ENCODE results near the gene ZNF605. TPM values are rescaled to one million over a fixed set of nuclear protein-coding genes. Genes with fewer than 3 reads are reported as not detected.

ZNF605 gene
- total and polyA plus RNA-seq, 2 of the 8 experiments (the other 6 are each of a cell fraction or from before 2014, with no cell fraction given) = 3.6 to 20.3 TPM

- no peak for FAIRE-seq
- ChIA-PET POLR2A (ENCODE audit: partially characterized antibody) (no interaction called here), CTCF (ENCODE audit: partially characterized antibody) (no interaction called here)
- Histone ChIP-seq H2BK5ac (ENCODE audit: low read depth, low read length) (no peak overlapping the region), H3K23me2 (ENCODE audit: low read depth, low read length) (no peaks in the 10 kb centered on the region), H3K4me2 (ENCODE audit: insufficient read depth in 1 of 2, low read depth in 2 of 2, low read length in 2 of 2) (no peak overlapping the region), H3K27ac (ENCODE audit: low read depth, low read length) (no peak overlapping the region), H4K5ac (ENCODE audit: insufficient read length, low read depth, low read length) (no peak overlapping the region), H2AK5ac (ENCODE audit: low read depth, low read length) (no peak overlapping the region), H4K91ac (replicated peaks; ENCODE audit: insufficient read length, low read length) (no peak overlapping the region), H3K23ac (ENCODE audit: insufficient read length) (no peak overlapping the region), H3K79me2 (ENCODE audit: control insufficient read depth in 1 of 2, insufficient read depth in 2 of 2, low read length in 2 of 2) (no peaks in the 10 kb centered on the region), H2BK15ac (ENCODE audit: low read length) (no peak overlapping the region), H2BK120ac (replicated peaks; ENCODE audit: low read depth, low read length) (no peak overlapping the region), H2BK12ac (ENCODE audit: low read depth, low read length) (no peak overlapping the region), H4K20me1 (replicated peaks in 1 of 2; ENCODE audit: control insufficient read depth in 1 of 2, insufficient read depth in 2 of 2, low read length in 2 of 2) (no peaks in the 10 kb centered on the region), H3K27me3 (replicated peaks in 1 of 4; ENCODE audit: control insufficient read depth in 3 of 4, extremely low read depth in 1 of 4, insufficient read depth in 3 of 4, low read length in 3 of 4) (no peaks in the 10 kb centered on the region), H2BK20ac (ENCODE audit: low read length) (no peak overlapping the region), H3K79me1 (ENCODE audit: low read depth, low read length) (no peaks in the 10 kb centered on the region), H3K9me3 (ENCODE audit: insufficient read depth in 2 of 2, low read depth in 1 of 2, low read length in 1 of 2) (peaks cover 43 to 62% of the 10 kb centered on the region in 2 experiments), H3K4me3 (ENCODE audit: extremely low read depth in 1 of 4, insufficient read depth in 2 of 4, low read depth in 3 of 4, low read length in 4 of 4) (no peak overlapping the region), H3K36me3 (ENCODE audit: control insufficient read depth in 2 of 4, insufficient read depth in 4 of 4, low read length in 3 of 4) (peaks cover 4 to 21% (median 13%) of the 10 kb centered on the region in 4 experiments; a peak in 7 of 8 replicates), H3K4me1 (replicated peaks in 1 of 4; ENCODE audit: control insufficient read depth in 3 of 4, insufficient read depth in 4 of 4, low read length in 3 of 4) (no peaks in the 10 kb centered on the region), H4K8ac (ENCODE audit: extremely low read depth, insufficient read depth, low read length) (no peak overlapping the region), H3K18ac (ENCODE audit: extremely low read depth, low read length) (no peak overlapping the region), H3K9ac (replicated peaks in 1 of 4; ENCODE audit: extremely low read depth in 1 of 4, low read depth in 3 of 4, low read length in 3 of 4) (no peak overlapping the region), H3K4ac (replicated peaks; ENCODE audit: insufficient read length, low read depth, low read length) (no peak overlapping the region), H2AFZ (ENCODE audit: low read length) (no peak overlapping the region), H3K14ac (ENCODE audit: insufficient read length) (no peak overlapping the region), H3K56ac (replicated peaks; ENCODE audit: insufficient read length, low read depth, low read length) (peak overlapping the region; percentile 46)
- no peak for DNase-seq (ENCODE audit: low read depth in 1 of 2, low spot score in 2 of 2)
- 98% methylated on average over 2 of the region's 2 CpGs; no CpG with 5 or more reads in 1 of the 2 experiments for WGBS, 2 experiments (ENCODE audit: extremely low coverage in 1 of 2, insufficient coverage in 1 of 2, insufficient read length in 1 of 2, insufficient replicate concordance in 2 of 2, low coverage in 1 of 2, low lambda C conversion rate in 2 of 2, missing lambda C conversion rate in 1 of 2)
- TF ChIP-seq CTCF (IDR thresholded peaks at IDR 0.05; ENCODE audit: control extremely low read depth in 1 of 3, insufficient read depth in 1 of 3, low read depth in 1 of 3, low read length in 3 of 3) (no peak), TAF1 (IDR thresholded peaks at IDR 0.05; ENCODE audit: low read depth, low read length) (no peak), HDAC2 (IDR thresholded peaks at IDR 0.05; ENCODE audit: borderline replicate concordance in 1 of 2, low read depth in 2 of 2, low read length in 2 of 2) (no peak)
Observed at GRCh38 chr12:132937476-132937875, 18.6 kb downstream of the ZNF605 start.
